Mesothelial cell of epicardium (in vitro differentiated cells): Measurements from ENCODE around the gene ADAMTSL1. TPM values are rescaled to one million over a fixed set of nuclear protein-coding genes. Genes with fewer than 3 reads are reported as not detected.

Experiments
- DNase-seq, 2 experiments: peaks; one replicate each; pipeline ENCODE4 v3.0.0; 2021; ENCODE audit warnings: low spot score in 2 of 2; ENCODE audit not compliant: unreplicated experiment in 2 of 2
- H3K27ac Mint-ChIP-seq: 2 replicates; pipeline ENCODE4 v1.8.0; 2021; ENCODE audit warnings: mixed read lengths
- H3K27me3 Mint-ChIP-seq: 2 replicates; pipeline ENCODE4 v1.8.0; 2021; ENCODE audit warnings: low read depth, mixed read lengths
- H3K36me3 Mint-ChIP-seq: 2 replicates; pipeline ENCODE4 v1.8.0; 2021; ENCODE audit warnings: mixed read lengths
- H3K4me1 Mint-ChIP-seq: 2 replicates; pipeline ENCODE4 v1.8.0; 2021; ENCODE audit warnings: mixed read lengths
- H3K4me3 Mint-ChIP-seq: 2 replicates; pipeline ENCODE4 v1.8.0; 2021; ENCODE audit warnings: mild to moderate bottlenecking, moderate library complexity, mixed read lengths
- H3K9me3 Mint-ChIP-seq: 2 replicates; pipeline ENCODE4 v1.8.0; 2021; ENCODE audit warnings: mixed read lengths
- CTCF ChIP-seq: fragments of 200-600 bp; sonication (generic); IDR thresholded peaks from one replicate; pipeline ENCODE4 v1.5.0; 2021; ENCODE audit warnings: antibody characterized with exemption; ENCODE audit not compliant: unreplicated experiment
- total RNA-seq: library from RNA; stranded (reverse); gene quantifications from 3 replicates; pipeline ENCODE4 v1.2.1, GENCODE V29; 2021

Gene ADAMTSL1
- total RNA-seq, 1 donor from 2014 or later, result 48.0 TPM

- TF ChIP-seq CTCF, result no peak
- no peaks in the 10 kb centered on the region for H3K36me3 Mint-ChIP-seq
- no peak for DNase-seq
- no peak overlapping the region for H3K4me3 Mint-ChIP-seq
- peaks cover 2% of the 10 kb centered on the region for H3K27me3 Mint-ChIP-seq
- H3K9me3 Mint-ChIP-seq, result peaks cover 4% of the 10 kb centered on the region
- H3K27ac Mint-ChIP-seq, result peak overlapping the region; percentile 76
- H3K4me1 Mint-ChIP-seq, result peaks cover 18% of the 10 kb centered on the region
These were observed 381.7 kb downstream of the ADAMTSL1 start for GRCh38 chr9:18855656-18856055.

- Mint-ChIP-seq H3K4me1 (peaks cover 28% of the 10 kb centered on the region), H3K9me3 (peaks cover 4% of the 10 kb centered on the region), H3K27ac (no peak overlapping the region), H3K27me3 (peaks cover under 1% of the 10 kb centered on the region), H3K4me3 (no peak overlapping the region), H3K36me3 (no peaks in the 10 kb centered on the region)
- no peak for DNase-seq
- no peak for TF ChIP-seq CTCF
These were observed 383.4 kb downstream of the ADAMTSL1 start for GRCh38 chr9:18857334-18857733.

GRCh38 chr9:18857769-18858168, 383.8 kb downstream of the ADAMTSL1 start:
- H3K27ac Mint-ChIP-seq, result no peak overlapping the region
- TF ChIP-seq CTCF, result no peak
- no peaks in the 10 kb centered on the region for H3K27me3 Mint-ChIP-seq
- H3K4me3 Mint-ChIP-seq, result no peak overlapping the region
- peaks cover 32% of the 10 kb centered on the region for H3K4me1 Mint-ChIP-seq
- H3K36me3 Mint-ChIP-seq, result no peaks in the 10 kb centered on the region
- DNase-seq, result no peak
- H3K9me3 Mint-ChIP-seq, result peaks cover 4% of the 10 kb centered on the region

GRCh38 chr9:18861609-18862544, 387.9 kb downstream of the ADAMTSL1 start:
- Mint-ChIP-seq H3K27ac (peak overlapping the region; percentile 86), H3K27me3 (no peaks in the 10 kb centered on the region), H3K9me3 (peaks cover 4% of the 10 kb centered on the region), H3K4me3 (no peak overlapping the region), H3K4me1 (peaks cover 29% of the 10 kb centered on the region), H3K36me3 (no peaks in the 10 kb centered on the region)
- peak in 1 of 2 experiments; percentile 43 for DNase-seq
- no peak for TF ChIP-seq CTCF

- Mint-ChIP-seq H3K9me3 (peaks cover 6% of the 10 kb centered on the region), H3K27ac (peak overlapping the region; percentile 86)
- TF ChIP-seq CTCF, result no peak
These were observed 389.8 kb downstream of the ADAMTSL1 start for GRCh38 chr9:18863791-18864190.

More at GRCh38 chr9:18863791-18864190, 389.8 kb downstream of the ADAMTSL1 start:
- Mint-ChIP-seq H3K36me3 (peaks cover 2% of the 10 kb centered on the region), H3K4me3 (no peak overlapping the region), H3K27me3 (no peaks in the 10 kb centered on the region), H3K4me1 (peaks cover 25% of the 10 kb centered on the region)
- no peak for DNase-seq
